OCI-LY7 (cell line): ENCODE data around the gene CHCHD1.

ENCODE experiments used
- CTCF ChIP-seq: fragments of 200-600 bp; sonication (generic); conservative IDR thresholded peaks from 2 replicates; pipeline ENCODE4 v1.5.1; 2014; ENCODE audit warnings: mild to moderate bottlenecking, antibody characterized with exemption, low read length, moderate library complexity, mixed read lengths
- EZH2phosphoT487 ChIP-seq: fragments of 200-600 bp; sonication (generic); IDR thresholded peaks from 2 replicates; pipeline ENCODE4 v1.6.1; 2018; ENCODE audit warnings: low read depth, borderline replicate concordance, mild to moderate bottlenecking, mixed run types, antibody characterized with exemption, low read length, moderate library complexity, mixed read lengths

GRCh38 chr10:73785211-73785720 lies 3.4 kb downstream of the CHCHD1 start, which contains the start of gene ZSWIM8:
- no peak for TF ChIP-seq CTCF
- TF ChIP-seq EZH2phosphoT487, result no peak
